ENCODE results near the gene VPS37C. TPM values are rescaled to one million over a fixed set of nuclear protein-coding genes. Genes with fewer than 3 reads are reported as not detected.

VPS37C gene
- total RNA-seq, 1 donor from 2014 or later, result 9.9 TPM

DNA sequence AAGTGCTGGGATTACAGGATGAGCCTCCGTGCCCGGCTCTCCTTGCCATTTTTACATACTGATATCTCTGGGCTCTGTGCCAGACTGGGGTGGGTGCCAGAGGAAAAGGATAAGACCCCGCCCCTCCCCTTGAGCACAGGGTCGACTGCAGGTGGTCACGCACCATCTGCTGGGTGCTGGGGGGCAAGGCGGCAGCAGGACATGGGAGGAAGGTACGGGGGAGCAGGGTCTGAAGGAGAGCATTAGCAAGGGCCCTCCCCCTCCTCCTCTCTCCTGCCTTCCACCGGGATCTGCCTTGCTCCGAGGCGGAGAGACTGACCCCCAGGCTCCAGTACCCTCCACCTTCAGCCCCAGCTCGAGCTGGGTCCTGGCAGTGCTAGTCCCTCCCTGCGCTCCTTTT, 32.4 kb upstream of the VPS37C start:
- H3K9me3 Mint-ChIP-seq, result no peaks in the 10 kb centered on the region
- no peak overlapping the region for H3K4me3 Mint-ChIP-seq
- Histone ChIP-seq H3K27ac (no peak overlapping the region), H3K9me3 (ENCODE audit: low read depth) (no peaks in the 10 kb centered on the region), H3F3A (ENCODE audit: low read depth) (no peaks in the 10 kb centered on the region), H3K9ac (no peak overlapping the region), H3K27me3 (no peaks in the 10 kb centered on the region), H4K20me1 (ENCODE audit: low read depth) (no peaks in the 10 kb centered on the region), H3K36me3 (no peaks in the 10 kb centered on the region), H3K4me2 (no peak overlapping the region), H2AFZ (replicated peaks) (peak overlapping the region; percentile 5), H3K79me2 (ENCODE audit: low read depth) (no peaks in the 10 kb centered on the region), H3K4me1 (no peaks in the 10 kb centered on the region), H3K4me3 (no peak overlapping the region)
- peaks cover 5% of the 10 kb centered on the region for H3K27me3 Mint-ChIP-seq (ENCODE audit: insufficient read depth, low read depth)
- H3K36me3 Mint-ChIP-seq, result no peaks in the 10 kb centered on the region
- no peak overlapping the region for H3K27ac Mint-ChIP-seq
- DNase-seq (ENCODE audit: low spot score), result no peak
- TF ChIP-seq EZH2 (IDR thresholded peaks at IDR 0.05) (no peak), EZH2phosphoT487 (IDR thresholded peaks at IDR 0.05) (no peak)
- TF ChIP-seq, protein P1, sequence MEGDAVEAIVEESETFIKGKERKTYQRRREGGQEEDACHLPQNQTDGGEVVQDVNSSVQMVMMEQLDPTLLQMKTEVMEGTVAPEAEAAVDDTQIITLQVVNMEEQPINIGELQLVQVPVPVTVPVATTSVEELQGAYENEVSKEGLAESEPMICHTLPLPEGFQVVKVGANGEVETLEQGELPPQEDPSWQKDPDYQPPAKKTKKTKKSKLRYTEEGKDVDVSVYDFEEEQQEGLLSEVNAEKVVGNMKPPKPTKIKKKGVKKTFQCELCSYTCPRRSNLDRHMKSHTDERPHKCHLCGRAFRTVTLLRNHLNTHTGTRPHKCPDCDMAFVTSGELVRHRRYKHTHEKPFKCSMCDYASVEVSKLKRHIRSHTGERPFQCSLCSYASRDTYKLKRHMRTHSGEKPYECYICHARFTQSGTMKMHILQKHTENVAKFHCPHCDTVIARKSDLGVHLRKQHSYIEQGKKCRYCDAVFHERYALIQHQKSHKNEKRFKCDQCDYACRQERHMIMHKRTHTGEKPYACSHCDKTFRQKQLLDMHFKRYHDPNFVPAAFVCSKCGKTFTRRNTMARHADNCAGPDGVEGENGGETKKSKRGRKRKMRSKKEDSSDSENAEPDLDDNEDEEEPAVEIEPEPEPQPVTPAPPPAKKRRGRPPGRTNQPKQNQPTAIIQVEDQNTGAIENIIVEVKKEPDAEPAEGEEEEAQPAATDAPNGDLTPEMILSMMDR (IDR thresholded peaks at IDR 0.05), result no peak
- peaks cover 5% of the 10 kb centered on the region for H3K4me1 Mint-ChIP-seq

DNA sequence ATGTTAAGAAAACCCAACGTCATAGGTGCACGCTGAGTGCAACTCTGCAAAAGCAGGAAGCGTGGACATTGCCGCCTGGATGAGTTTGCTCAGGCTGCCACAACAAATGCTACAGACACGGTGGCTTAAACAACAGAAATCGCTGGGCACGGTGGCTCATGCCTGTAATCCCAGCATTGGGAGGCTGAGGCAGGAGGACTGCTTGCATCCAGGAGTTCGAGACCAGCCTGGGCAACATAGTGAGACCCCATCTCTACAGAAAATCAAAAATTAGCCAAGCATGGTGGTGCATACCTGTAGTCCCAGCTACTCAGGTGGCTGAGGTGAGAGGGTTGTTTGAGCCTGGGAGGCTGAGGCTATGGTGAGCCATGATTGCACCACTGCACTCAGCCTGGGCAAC, 28.7 kb upstream of the VPS37C start:
- peaks cover 3% of the 10 kb centered on the region for H3K4me1 Mint-ChIP-seq
- no peak for TF ChIP-seq EZH2phosphoT487 (IDR thresholded peaks at IDR 0.05)

DNA sequence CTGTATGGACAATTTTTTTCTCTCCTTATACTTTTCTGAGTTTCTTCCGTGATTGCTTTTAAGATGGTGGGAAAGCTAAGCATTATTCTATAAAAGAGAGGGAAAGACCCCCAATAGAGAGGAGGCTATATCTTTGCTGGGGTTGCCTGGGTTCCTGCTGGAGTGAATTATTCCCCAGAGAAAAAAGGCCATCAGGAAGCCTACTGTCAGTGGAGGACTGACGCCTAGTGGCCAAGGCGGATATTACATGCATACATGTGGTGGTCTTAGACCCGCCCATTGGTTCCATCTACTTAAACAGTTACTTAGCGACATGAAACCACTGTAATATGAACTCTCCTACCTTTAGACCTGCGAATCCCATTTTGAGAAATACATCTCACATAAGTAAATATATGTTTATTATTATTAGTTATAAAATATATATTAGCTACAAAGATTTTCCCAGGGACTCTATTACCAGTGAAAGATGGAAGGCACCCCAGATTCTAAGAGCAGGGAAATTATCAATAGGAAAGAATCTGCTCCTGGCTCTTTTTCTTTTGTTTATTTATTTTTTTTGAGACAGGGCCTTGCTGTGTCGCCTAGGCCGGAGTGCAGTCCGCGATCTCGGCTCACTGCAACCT, 26.4 kb upstream of the VPS37C start:
- no peaks in the 10 kb centered on the region for H3K4me1 ChIP-seq
- Mint-ChIP-seq H3K27me3 (ENCODE audit: insufficient read depth, low read depth) (peaks cover 3% of the 10 kb centered on the region), H3K9me3 (no peaks in the 10 kb centered on the region), H3K36me3 (no peaks in the 10 kb centered on the region), H3K27ac (no peak overlapping the region), H3K4me3 (no peak overlapping the region), H3K4me1 (peaks cover 3% of the 10 kb centered on the region)
- H3K4me2 ChIP-seq, result no peak overlapping the region
- no peaks in the 10 kb centered on the region for H3K27me3 ChIP-seq
- no peak overlapping the region for H3K4me3 ChIP-seq
- peak; percentile 90 for DNase-seq (ENCODE audit: low spot score)
- no peak for TF ChIP-seq EZH2 (IDR thresholded peaks at IDR 0.05)
- TF ChIP-seq EZH2phosphoT487 (IDR thresholded peaks at IDR 0.05), result no peak
- TF ChIP-seq, protein P1 (IDR thresholded peaks at IDR 0.05), result peak; percentile 94
- no peak overlapping the region for H3K9ac ChIP-seq
- no peaks in the 10 kb centered on the region for H4K20me1 ChIP-seq (ENCODE audit: low read depth)
- no peaks in the 10 kb centered on the region for H3K9me3 ChIP-seq (ENCODE audit: low read depth)
- H3K79me2 ChIP-seq (ENCODE audit: low read depth), result no peaks in the 10 kb centered on the region
- no peaks in the 10 kb centered on the region for H3F3A ChIP-seq (ENCODE audit: low read depth)
- H3K36me3 ChIP-seq, result no peaks in the 10 kb centered on the region
- no peak overlapping the region for H3K27ac ChIP-seq
- H2AFZ ChIP-seq (replicated peaks), result no peak overlapping the region

More for the DNA sequence above, 28.7 kb upstream of the VPS37C start:
- Histone ChIP-seq H3K9me3 (ENCODE audit: low read depth) (no peaks in the 10 kb centered on the region), H3K4me1 (no peaks in the 10 kb centered on the region), H3K9ac (no peak overlapping the region), H4K20me1 (ENCODE audit: low read depth) (no peaks in the 10 kb centered on the region), H3K4me3 (no peak overlapping the region), H3K27ac (no peak overlapping the region), H3F3A (ENCODE audit: low read depth) (no peaks in the 10 kb centered on the region), H3K79me2 (ENCODE audit: low read depth) (no peaks in the 10 kb centered on the region), H3K4me2 (no peak overlapping the region), H3K36me3 (no peaks in the 10 kb centered on the region), H3K27me3 (no peaks in the 10 kb centered on the region), H2AFZ (replicated peaks) (no peak overlapping the region)
- H3K27me3 Mint-ChIP-seq (ENCODE audit: insufficient read depth, low read depth), result peaks cover 5% of the 10 kb centered on the region
- no peaks in the 10 kb centered on the region for H3K36me3 Mint-ChIP-seq
- no peak for DNase-seq (ENCODE audit: low spot score)
- no peak overlapping the region for H3K27ac Mint-ChIP-seq
- no peak overlapping the region for H3K4me3 Mint-ChIP-seq
- no peaks in the 10 kb centered on the region for H3K9me3 Mint-ChIP-seq

DNA sequence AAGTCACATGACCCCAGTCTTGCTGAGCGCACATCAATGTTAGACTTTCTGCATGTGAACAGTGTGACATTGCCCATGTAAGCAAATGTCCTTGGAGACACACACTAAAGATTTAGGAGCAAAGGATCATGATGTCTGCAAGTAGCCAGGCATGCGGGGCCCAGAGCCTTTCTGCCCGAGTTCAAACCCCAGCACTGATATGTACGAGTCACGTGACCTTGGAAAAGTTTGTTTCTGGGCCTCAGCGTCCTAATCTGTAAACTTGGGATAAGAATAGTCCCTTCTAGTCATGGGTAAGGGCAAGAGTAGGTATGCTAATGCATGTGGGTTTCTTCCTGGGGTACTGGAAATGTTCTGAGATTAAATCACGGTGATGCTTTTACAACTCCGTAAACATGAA, 25.3 kb upstream of the VPS37C start:
- no peaks in the 10 kb centered on the region for H3K9me3 Mint-ChIP-seq
- Histone ChIP-seq H3K9me3 (ENCODE audit: low read depth) (no peaks in the 10 kb centered on the region), H3K27me3 (no peaks in the 10 kb centered on the region), H3F3A (ENCODE audit: low read depth) (no peaks in the 10 kb centered on the region), H3K36me3 (no peaks in the 10 kb centered on the region), H3K4me1 (no peaks in the 10 kb centered on the region), H3K4me2 (no peak overlapping the region), H3K9ac (no peak overlapping the region), H3K79me2 (ENCODE audit: low read depth) (no peaks in the 10 kb centered on the region), H3K4me3 (no peak overlapping the region), H4K20me1 (ENCODE audit: low read depth) (no peaks in the 10 kb centered on the region), H3K27ac (no peak overlapping the region), H2AFZ (replicated peaks) (no peak overlapping the region)
- H3K27ac Mint-ChIP-seq, result no peak overlapping the region
- TF ChIP-seq EZH2 (IDR thresholded peaks at IDR 0.05) (no peak), EZH2phosphoT487 (IDR thresholded peaks at IDR 0.05) (no peak)
- TF ChIP-seq, protein P1 (IDR thresholded peaks at IDR 0.05), result no peak
- DNase-seq (ENCODE audit: low spot score), result no peak
- H3K27me3 Mint-ChIP-seq (ENCODE audit: insufficient read depth, low read depth), result peaks cover 3% of the 10 kb centered on the region
- no peaks in the 10 kb centered on the region for H3K36me3 Mint-ChIP-seq
- H3K4me3 Mint-ChIP-seq, result no peak overlapping the region
- H3K4me1 Mint-ChIP-seq, result peaks cover 3% of the 10 kb centered on the region
